WTC11 (cell line): Measurements from ENCODE around the gene ABCD4. TPM values are rescaled to one million over a fixed set of nuclear protein-coding genes. Genes with fewer than 3 reads are reported as not detected.

Source experiments
- ATAC-seq: fragments of 200-7000 bp; cut with Tn5 transposase; 2 replicates; pipeline ENCODE4 v1.10.0; 2021; ENCODE audit warnings: mild to moderate bottlenecking, moderate library complexity
- CTCF ChIA-PET: fragments of 300-600 bp; sonication (Branson Sonifier 250); formaldehyde crosslinking; loops from one replicate; lab custom pipeline; 2021; ENCODE audit warnings: antibody characterized with exemption; lab: Charles Lee
- POLR2A ChIA-PET: fragments of 350-600 bp; sonication (Branson Sonifier 250); formaldehyde crosslinking; loops from one replicate; lab custom pipeline; 2021; ENCODE audit warnings: antibody characterized with exemption; lab: Charles Lee
- DNase-seq: peaks from one replicate; pipeline ENCODE4 v3.0.0; 2021; ENCODE audit warnings: low spot score
- H3K27ac Mint-ChIP-seq: 2 replicates; pipeline ENCODE4 v1.8.0; 2021; ENCODE audit warnings: mixed read lengths
- H3K27me3 Mint-ChIP-seq: 2 replicates; pipeline ENCODE4 v1.8.0; 2021; ENCODE audit warnings: low read depth, mild to moderate bottlenecking, moderate library complexity, mixed read lengths
- H3K36me3 Mint-ChIP-seq: 2 replicates; pipeline ENCODE4 v1.8.0; 2021; ENCODE audit warnings: mixed read lengths
- H3K4me1 Mint-ChIP-seq: 2 replicates; pipeline ENCODE4 v1.8.0; 2022; ENCODE audit warnings: mixed read lengths
- H3K4me3 Mint-ChIP-seq: 2 replicates; pipeline ENCODE4 v1.8.0; 2021; ENCODE audit warnings: mild to moderate bottlenecking, moderate library complexity, mixed read lengths
- H3K9me3 Mint-ChIP-seq: 2 replicates; pipeline ENCODE4 v1.8.0; 2021; ENCODE audit warnings: mixed read lengths
- CREM ChIP-seq: sonication (generic); formaldehyde crosslinking; IDR thresholded peaks from 2 replicates; pipeline ENCODE4 v1.8.1; 2022; ENCODE audit warnings: mild to moderate bottlenecking, missing genetic modification reagents, moderate library complexity
- ELF4 ChIP-seq: sonication (generic); formaldehyde crosslinking; IDR thresholded peaks from 2 replicates; pipeline ENCODE4 v1.8.1; 2022; ENCODE audit warnings: low read depth, mild to moderate bottlenecking, moderate library complexity, missing genetic modification reagents
- ETV6 ChIP-seq: sonication (generic); formaldehyde crosslinking; IDR thresholded peaks from 2 replicates; pipeline ENCODE4 v1.8.1; 2022; ENCODE audit warnings: mild to moderate bottlenecking, missing genetic modification reagents
- FOXJ3 ChIP-seq: sonication (generic); formaldehyde crosslinking; IDR thresholded peaks from 2 replicates; pipeline ENCODE4 v1.9.0; 2021; ENCODE audit warnings: missing genetic modification reagents, mild to moderate bottlenecking, borderline replicate concordance
- FOXK1 ChIP-seq: sonication (generic); formaldehyde crosslinking; IDR thresholded peaks from 2 replicates; pipeline ENCODE4 v1.8.0; 2022; ENCODE audit warnings: mild to moderate bottlenecking, moderate library complexity, missing genetic modification reagents
- FOXP1 ChIP-seq: sonication (generic); formaldehyde crosslinking; IDR thresholded peaks from 2 replicates; pipeline ENCODE4 v1.8.0; 2022; ENCODE audit warnings: missing genetic modification reagents, mild to moderate bottlenecking, moderate library complexity, borderline replicate concordance
- GRHL2 ChIP-seq: fragments of 250-450 bp; sonication (Bioruptor Pico); IDR thresholded peaks from 2 replicates; pipeline ENCODE4 v1.8.0; 2022; ENCODE audit warnings: mild to moderate bottlenecking, moderate library complexity; ENCODE audit not compliant: insufficient replicate concordance, severe bottlenecking
- JUN ChIP-seq: sonication (generic); formaldehyde crosslinking; IDR thresholded peaks from 2 replicates; pipeline ENCODE4 v1.8.0; 2023; ENCODE audit warnings: mild to moderate bottlenecking, missing genetic modification reagents
- NR3C1 ChIP-seq: sonication (generic); formaldehyde crosslinking; conservative IDR thresholded peaks from 2 replicates; pipeline ENCODE4 v1.8.1; 2023; ENCODE audit warnings: low read depth, mild to moderate bottlenecking, missing genetic modification reagents
- RORB ChIP-seq: fragments of 250-450 bp; sonication (Bioruptor Pico); IDR thresholded peaks from 2 replicates; pipeline ENCODE4 v1.9.0; 2021; ENCODE audit warnings: mild to moderate bottlenecking
- ZNF121 ChIP-seq: sonication (generic); formaldehyde crosslinking; IDR thresholded peaks from 2 replicates; pipeline ENCODE4 v1.8.0; 2023; ENCODE audit warnings: missing genetic modification reagents
- ZNF219 ChIP-seq: sonication (generic); formaldehyde crosslinking; IDR thresholded peaks from 2 replicates; pipeline ENCODE4 v1.8.0; 2023; ENCODE audit warnings: missing genetic modification reagents, mild to moderate bottlenecking, borderline replicate concordance
- ZNF423 ChIP-seq: fragments of 250-450 bp; sonication (Bioruptor Pico); IDR thresholded peaks from 2 replicates; pipeline ENCODE4 v2.1.2; 2022; ENCODE audit warnings: mild to moderate bottlenecking, moderate library complexity
- total RNA-seq: library from RNA; stranded (reverse); gene quantifications from 3 replicates; pipeline ENCODE4 v1.2.3, GENCODE V29; 2021
- TF ChIP-seq, protein P1 (sequence below): sonication (generic); formaldehyde crosslinking; IDR thresholded peaks from 2 replicates; pipeline ENCODE4 v1.8.0; 2022; ENCODE audit warnings: mild to moderate bottlenecking, missing genetic modification reagents
- TF ChIP-seq, protein P2 (sequence below): sonication (generic); formaldehyde crosslinking; IDR thresholded peaks from 2 replicates; pipeline ENCODE4 v1.8.1; 2022; ENCODE audit warnings: low read depth, mild to moderate bottlenecking, moderate library complexity, missing genetic modification reagents, borderline replicate concordance
- TF ChIP-seq, protein P3 (sequence below): sonication (generic); formaldehyde crosslinking; IDR thresholded peaks from 2 replicates; pipeline ENCODE4 v1.8.1; 2023; ENCODE audit warnings: mild to moderate bottlenecking, missing genetic modification reagents
- TF ChIP-seq, protein P4 (sequence below): sonication (generic); formaldehyde crosslinking; IDR thresholded peaks from 2 replicates; pipeline ENCODE4 v1.8.1; 2022; ENCODE audit warnings: low read depth, missing genetic modification reagents, borderline replicate concordance
- TF ChIP-seq, protein P5 (sequence below): sonication (generic); formaldehyde crosslinking; IDR thresholded peaks from 2 replicates; pipeline ENCODE4 v1.8.1; 2023; ENCODE audit warnings: mild to moderate bottlenecking, missing genetic modification reagents, borderline replicate concordance
- TF ChIP-seq, protein P6 (sequence below): fragments of 250-450 bp; sonication (Bioruptor Pico); conservative IDR thresholded peaks from 2 replicates; pipeline ENCODE4 v1.9.0; 2021; ENCODE audit warnings: mild to moderate bottlenecking
- TF ChIP-seq, protein P7 (sequence below): sonication (generic); formaldehyde crosslinking; IDR thresholded peaks from 2 replicates; pipeline ENCODE4 v1.8.1; 2022; ENCODE audit warnings: missing genetic modification reagents, borderline replicate concordance
- TF ChIP-seq, protein P8 (sequence below): sonication (generic); formaldehyde crosslinking; IDR thresholded peaks from 2 replicates; pipeline ENCODE4 v1.8.0; 2023; ENCODE audit warnings: missing genetic modification reagents
- TF ChIP-seq, protein P9 (sequence below): fragments of 200-600 bp; IDR thresholded peaks from 2 replicates; pipeline ENCODE4 v1.8.0; 2022; ENCODE audit warnings: antibody characterized with exemption

Gene ABCD4
- total RNA-seq, 1 experiment from 2014 or later, result 90.2 TPM

DNA sequence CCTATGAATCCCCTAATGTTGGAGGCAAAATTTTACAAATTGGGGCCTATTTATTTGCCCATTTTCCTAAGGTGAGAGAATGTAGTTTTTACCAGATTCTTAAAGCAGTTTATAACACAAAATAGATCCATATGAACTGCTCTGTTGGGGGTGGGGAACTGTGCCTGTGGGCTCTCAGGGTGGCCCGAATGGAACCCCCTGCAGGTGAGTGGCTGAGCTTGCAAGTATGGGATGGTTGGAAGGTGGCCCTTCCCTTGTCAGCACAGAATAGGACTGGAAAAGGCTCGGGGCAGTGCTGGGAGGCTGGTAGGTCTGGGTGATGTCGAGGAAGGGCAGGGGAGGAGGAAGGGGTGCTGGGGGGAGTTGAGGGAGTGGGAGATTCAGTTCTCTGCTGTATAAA is 58.6 kb downstream of the ABCD4 start (continued):
- TF ChIP-seq, protein P1, sequence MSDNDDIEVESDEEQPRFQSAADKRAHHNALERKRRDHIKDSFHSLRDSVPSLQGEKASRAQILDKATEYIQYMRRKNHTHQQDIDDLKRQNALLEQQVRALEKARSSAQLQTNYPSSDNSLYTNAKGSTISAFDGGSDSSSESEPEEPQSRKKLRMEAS, result no peak
- TF ChIP-seq, protein P2, sequence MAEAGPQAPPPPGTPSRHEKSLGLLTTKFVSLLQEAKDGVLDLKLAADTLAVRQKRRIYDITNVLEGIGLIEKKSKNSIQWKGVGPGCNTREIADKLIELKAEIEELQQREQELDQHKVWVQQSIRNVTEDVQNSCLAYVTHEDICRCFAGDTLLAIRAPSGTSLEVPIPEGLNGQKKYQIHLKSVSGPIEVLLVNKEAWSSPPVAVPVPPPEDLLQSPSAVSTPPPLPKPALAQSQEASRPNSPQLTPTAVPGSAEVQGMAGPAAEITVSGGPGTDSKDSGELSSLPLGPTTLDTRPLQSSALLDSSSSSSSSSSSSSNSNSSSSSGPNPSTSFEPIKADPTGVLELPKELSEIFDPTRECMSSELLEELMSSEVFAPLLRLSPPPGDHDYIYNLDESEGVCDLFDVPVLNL (CRISPR knock-in tag), result no peak
- TF ChIP-seq ZNF219 (CRISPR knock-in tag) (no peak), ELF4 (no peak), FOXK1 (CRISPR knock-in tag) (no peak), NR3C1 (CRISPR knock-in tag) (no peak), ZNF121 (CRISPR knock-in tag) (no peak), FOXJ3 (CRISPR knock-in tag) (no peak)
- TF ChIP-seq, protein P3, sequence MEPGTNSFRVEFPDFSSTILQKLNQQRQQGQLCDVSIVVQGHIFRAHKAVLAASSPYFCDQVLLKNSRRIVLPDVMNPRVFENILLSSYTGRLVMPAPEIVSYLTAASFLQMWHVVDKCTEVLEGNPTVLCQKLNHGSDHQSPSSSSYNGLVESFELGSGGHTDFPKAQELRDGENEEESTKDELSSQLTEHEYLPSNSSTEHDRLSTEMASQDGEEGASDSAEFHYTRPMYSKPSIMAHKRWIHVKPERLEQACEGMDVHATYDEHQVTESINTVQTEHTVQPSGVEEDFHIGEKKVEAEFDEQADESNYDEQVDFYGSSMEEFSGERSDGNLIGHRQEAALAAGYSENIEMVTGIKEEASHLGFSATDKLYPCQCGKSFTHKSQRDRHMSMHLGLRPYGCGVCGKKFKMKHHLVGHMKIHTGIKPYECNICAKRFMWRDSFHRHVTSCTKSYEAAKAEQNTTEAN (CRISPR knock-in tag), result no peak
- TF ChIP-seq, protein P4, sequence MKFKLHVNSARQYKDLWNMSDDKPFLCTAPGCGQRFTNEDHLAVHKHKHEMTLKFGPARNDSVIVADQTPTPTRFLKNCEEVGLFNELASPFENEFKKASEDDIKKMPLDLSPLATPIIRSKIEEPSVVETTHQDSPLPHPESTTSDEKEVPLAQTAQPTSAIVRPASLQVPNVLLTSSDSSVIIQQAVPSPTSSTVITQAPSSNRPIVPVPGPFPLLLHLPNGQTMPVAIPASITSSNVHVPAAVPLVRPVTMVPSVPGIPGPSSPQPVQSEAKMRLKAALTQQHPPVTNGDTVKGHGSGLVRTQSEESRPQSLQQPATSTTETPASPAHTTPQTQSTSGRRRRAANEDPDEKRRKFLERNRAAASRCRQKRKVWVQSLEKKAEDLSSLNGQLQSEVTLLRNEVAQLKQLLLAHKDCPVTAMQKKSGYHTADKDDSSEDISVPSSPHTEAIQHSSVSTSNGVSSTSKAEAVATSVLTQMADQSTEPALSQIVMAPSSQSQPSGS (CRISPR knock-in tag), result no peak

DNA sequence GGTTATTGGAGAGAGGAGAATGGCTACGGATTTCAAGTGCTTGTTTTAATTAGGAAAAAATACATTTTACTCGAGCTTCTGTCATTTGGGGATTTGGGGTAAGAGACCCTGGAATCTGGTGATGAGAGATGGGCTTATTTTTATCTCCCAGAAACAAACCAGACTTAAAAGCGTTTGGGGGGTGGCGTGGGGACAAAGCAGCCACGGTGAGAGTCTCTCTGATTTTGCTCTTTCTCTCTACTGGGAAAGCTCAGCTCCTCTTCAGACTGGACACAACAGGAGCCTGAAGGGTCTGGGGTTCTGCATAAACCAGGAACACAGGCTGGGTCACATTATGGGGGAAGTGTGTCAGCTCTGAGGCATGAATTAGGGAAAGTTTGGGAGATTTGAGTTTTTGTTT is 59.7 kb downstream of the ABCD4 start:
- H3K9me3 Mint-ChIP-seq, result no peaks in the 10 kb centered on the region
- DNase-seq (no peak), ATAC-seq (no peak)
- CTCF ChIA-PET, result interaction anchor here (2.6 to 11.1 kb wide), 2 partner anchors 9 to 15 kb away, joined by 12 to 89 read pairs; no protein-coding TSS in a partner anchor
- no peak overlapping the region for H3K27ac Mint-ChIP-seq
- H3K4me1 Mint-ChIP-seq, result peaks cover 53% of the 10 kb centered on the region
- peaks cover 81% of the 10 kb centered on the region for H3K27me3 Mint-ChIP-seq
- no peaks in the 10 kb centered on the region for H3K36me3 Mint-ChIP-seq
- POLR2A ChIA-PET, result no interaction called here
- peak overlapping the region; percentile 18; the same call in 1 of the 2 replicates for H3K4me3 Mint-ChIP-seq
- TF ChIP-seq, protein P5, sequence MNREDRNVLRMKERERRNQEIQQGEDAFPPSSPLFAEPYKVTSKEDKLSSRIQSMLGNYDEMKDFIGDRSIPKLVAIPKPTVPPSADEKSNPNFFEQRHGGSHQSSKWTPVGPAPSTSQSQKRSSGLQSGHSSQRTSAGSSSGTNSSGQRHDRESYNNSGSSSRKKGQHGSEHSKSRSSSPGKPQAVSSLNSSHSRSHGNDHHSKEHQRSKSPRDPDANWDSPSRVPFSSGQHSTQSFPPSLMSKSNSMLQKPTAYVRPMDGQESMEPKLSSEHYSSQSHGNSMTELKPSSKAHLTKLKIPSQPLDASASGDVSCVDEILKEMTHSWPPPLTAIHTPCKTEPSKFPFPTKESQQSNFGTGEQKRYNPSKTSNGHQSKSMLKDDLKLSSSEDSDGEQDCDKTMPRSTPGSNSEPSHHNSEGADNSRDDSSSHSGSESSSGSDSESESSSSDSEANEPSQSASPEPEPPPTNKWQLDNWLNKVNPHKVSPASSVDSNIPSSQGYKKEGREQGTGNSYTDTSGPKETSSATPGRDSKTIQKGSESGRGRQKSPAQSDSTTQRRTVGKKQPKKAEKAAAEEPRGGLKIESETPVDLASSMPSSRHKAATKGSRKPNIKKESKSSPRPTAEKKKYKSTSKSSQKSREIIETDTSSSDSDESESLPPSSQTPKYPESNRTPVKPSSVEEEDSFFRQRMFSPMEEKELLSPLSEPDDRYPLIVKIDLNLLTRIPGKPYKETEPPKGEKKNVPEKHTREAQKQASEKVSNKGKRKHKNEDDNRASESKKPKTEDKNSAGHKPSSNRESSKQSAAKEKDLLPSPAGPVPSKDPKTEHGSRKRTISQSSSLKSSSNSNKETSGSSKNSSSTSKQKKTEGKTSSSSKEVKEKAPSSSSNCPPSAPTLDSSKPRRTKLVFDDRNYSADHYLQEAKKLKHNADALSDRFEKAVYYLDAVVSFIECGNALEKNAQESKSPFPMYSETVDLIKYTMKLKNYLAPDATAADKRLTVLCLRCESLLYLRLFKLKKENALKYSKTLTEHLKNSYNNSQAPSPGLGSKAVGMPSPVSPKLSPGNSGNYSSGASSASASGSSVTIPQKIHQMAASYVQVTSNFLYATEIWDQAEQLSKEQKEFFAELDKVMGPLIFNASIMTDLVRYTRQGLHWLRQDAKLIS (CRISPR knock-in tag), result no peak
- TF ChIP-seq ZNF423 (CRISPR knock-in tag) (no peak), CREM (no peak), FOXP1 (CRISPR knock-in tag) (no peak), ETV6 (CRISPR knock-in tag) (no peak), JUN (CRISPR knock-in tag) (no peak), GRHL2 (no peak), RORB (CRISPR knock-in tag) (no peak)
- TF ChIP-seq, protein P6, sequence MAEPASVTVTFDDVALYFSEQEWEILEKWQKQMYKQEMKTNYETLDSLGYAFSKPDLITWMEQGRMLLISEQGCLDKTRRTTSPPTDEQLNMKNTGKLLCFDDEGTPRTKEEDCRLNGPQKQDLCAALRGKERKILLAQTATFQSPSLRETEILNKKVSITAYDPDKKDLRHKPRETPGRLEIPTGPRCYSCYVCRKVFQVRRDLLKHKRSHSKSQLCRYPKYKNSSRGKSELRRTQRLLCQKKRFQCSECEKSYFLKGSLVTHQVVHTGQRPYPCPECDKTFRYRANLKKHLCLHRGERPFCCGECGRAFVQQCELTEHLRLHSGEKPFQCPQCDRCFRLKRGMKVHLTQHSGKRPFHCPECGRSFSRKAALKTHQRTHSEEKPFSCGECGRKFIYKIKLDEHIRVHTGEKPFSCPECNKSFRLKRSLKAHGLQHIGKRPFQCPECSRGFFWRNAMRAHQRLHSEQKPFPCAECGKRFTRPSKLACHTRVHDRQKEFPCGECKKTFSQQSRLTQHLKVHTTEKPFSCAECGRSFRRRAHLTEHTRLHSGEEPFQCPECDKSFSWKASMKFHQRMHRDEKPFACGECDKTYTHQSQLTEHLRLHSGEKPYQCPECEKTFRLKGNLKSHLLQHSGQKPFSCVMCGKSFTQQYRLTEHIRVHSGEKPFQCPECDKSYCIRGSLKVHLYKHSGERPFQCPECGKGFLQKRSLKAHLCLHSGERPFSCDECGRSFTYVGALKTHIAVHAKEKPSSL, result no peak
- TF ChIP-seq, protein P7, sequence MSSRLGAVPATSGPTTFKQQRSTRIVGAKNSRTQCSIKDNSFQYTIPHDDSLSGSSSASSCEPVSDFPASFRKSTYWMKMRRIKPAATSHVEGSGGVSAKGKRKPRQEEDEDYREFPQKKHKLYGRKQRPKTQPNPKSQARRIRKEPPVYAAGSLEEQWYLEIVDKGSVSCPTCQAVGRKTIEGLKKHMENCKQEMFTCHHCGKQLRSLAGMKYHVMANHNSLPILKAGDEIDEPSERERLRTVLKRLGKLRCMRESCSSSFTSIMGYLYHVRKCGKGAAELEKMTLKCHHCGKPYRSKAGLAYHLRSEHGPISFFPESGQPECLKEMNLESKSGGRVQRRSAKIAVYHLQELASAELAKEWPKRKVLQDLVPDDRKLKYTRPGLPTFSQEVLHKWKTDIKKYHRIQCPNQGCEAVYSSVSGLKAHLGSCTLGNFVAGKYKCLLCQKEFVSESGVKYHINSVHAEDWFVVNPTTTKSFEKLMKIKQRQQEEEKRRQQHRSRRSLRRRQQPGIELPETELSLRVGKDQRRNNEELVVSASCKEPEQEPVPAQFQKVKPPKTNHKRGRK (CRISPR knock-in tag), result no peak
- TF ChIP-seq, protein P8, sequence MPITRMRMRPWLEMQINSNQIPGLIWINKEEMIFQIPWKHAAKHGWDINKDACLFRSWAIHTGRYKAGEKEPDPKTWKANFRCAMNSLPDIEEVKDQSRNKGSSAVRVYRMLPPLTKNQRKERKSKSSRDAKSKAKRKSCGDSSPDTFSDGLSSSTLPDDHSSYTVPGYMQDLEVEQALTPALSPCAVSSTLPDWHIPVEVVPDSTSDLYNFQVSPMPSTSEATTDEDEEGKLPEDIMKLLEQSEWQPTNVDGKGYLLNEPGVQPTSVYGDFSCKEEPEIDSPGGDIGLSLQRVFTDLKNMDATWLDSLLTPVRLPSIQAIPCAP, result no peak
- TF ChIP-seq, protein P9, sequence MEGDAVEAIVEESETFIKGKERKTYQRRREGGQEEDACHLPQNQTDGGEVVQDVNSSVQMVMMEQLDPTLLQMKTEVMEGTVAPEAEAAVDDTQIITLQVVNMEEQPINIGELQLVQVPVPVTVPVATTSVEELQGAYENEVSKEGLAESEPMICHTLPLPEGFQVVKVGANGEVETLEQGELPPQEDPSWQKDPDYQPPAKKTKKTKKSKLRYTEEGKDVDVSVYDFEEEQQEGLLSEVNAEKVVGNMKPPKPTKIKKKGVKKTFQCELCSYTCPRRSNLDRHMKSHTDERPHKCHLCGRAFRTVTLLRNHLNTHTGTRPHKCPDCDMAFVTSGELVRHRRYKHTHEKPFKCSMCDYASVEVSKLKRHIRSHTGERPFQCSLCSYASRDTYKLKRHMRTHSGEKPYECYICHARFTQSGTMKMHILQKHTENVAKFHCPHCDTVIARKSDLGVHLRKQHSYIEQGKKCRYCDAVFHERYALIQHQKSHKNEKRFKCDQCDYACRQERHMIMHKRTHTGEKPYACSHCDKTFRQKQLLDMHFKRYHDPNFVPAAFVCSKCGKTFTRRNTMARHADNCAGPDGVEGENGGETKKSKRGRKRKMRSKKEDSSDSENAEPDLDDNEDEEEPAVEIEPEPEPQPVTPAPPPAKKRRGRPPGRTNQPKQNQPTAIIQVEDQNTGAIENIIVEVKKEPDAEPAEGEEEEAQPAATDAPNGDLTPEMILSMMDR, result no peak
